Daoy (cell line): ENCODE results near the gene ZNF17. TPM values are rescaled to one million over a fixed set of nuclear protein-coding genes. Genes with fewer than 3 reads are reported as not detected.

Source experiments
- DNase-seq: peaks from one replicate; pipeline ENCODE4 v3.0.0-alpha.2; 2015; ENCODE audit warnings: low read depth
- total RNA-seq: library from RNA; depleted of rRNA; stranded (reverse); fragments of >200 nt; shearing (Covaris generic); gene quantifications from 2 replicates; pipeline ENCODE4 v1.2.3, GENCODE V29; 2014; rRNA removed

Gene ZNF17
- total RNA-seq, 1 experiment from 2014 or later = 7.9 TPM

DNA sequence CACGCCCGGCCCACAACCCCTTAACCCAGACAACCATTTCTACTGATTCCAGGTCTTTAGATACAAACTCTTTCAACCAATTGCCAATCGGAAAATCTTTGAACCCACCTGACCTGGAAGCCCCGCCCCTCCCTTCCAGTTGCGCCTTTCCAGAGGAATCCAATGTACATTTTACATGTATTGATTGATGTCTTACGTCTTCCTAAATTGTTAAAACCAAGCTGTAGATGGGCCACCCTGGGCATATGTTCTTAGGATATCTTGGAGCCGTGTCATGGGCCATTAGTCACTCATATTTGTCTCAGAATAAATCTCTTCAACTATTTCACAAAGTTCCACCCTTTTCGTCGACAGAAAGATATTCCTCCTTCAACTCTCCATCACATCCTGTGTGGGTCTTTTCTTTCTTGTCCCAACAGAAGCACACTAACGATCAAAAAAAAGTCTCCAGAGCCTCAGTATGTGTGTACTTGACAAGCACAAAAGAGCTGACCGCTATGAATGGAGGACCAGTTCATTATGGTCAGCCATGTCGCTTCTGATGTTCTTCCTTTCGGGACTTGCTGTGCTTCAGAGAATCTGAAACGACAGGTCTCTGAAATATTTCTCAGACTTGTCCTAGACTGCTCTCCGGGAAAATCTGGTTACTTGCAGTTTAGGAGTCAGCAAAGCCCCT is 23.6 kb downstream of the ZNF17 start:
- DNase-seq = no peak

DNA sequence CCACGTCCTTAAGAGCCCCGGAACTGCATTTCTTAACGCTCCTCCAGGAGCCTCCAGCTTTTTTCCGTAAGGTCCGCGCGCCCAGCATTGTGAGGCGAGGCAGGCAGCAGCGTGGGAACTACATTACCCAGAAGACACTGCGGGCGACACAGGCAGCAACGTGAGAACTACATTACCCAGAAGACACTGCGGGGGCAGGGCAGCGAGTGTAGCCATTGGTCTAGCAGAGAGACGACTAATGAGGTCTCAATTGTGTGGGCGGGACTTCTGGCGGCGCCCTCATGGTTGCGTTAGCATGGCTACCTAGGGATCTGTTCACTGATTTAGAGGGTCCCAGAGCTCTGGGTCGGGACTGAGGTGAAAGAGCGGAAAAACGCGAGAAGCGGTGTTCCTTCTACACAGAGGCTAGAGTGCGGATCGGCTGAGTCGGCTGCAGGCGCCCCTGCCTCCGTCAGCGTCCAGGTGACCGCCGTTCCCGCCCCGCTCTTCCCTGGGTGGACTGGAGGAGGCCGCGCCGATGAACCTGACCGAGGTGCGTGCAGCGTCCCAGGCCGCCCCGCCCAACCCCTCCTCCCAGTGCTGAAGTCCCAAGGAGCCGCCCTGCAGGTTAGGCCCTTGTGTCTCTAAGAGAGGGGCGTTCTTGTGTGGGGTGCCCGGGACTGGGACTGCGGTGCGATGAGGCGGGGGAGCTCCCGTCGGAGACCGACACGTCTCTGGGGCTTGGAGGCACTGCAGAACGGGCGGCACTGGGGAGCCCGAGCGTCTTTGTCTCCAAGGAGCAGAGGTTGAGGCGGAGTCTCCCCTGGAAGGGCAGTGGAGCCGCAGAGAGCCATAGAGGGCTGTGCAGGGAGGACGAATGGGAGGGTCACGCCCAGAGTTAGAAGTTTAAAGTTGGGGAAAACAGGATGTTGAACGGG is 24.4 kb downstream of the ZNF17 start, which contains the start of gene ZNF749:
ZNF749 (plus strand) TSS at position 264 of the 917 bp plus-strand sequence; CDS start at position 518, 254 bp downstream.
- peak; percentile 100 for DNase-seq

DNA sequence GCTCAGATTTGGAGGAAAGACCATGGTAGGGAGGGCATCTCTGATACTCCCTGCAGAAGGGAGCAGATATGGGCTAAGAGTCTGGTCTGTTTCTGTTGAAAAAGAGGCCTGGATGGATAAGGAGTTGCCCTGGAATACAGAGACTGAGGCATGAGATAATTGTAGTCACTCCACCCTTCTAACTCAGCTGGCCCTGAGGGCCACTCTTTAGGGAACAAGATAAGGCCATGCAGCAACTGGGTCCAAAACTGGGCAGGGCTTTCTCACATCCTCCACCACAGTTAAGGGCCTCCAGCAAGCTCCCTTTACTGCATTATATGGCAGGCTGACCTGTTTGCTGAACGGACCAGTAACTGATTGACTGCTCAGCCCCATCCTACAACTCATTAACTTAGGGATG is 25.5 kb downstream of the ZNF17 start:
- no peak for DNase-seq

DNA sequence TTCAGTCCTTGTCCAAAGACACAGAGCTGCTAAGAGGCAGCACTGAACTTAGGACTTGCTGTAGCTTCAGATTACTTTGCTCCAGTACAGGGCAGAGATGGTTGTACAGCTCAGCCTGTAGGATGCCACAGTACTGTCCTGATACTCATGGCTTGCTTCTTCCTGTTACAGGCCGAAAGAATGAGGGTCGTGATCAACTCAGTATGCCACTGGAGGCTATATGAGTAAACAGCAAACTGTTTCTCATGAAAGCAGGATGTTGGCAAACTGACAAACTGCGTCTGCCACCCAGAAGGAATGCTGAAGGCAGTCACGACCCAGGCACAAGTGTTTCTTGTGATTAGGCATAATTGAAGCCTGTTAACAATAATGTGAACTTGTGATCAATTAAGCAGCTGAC is 27.0 kb downstream of the ZNF17 start:
- no peak for DNase-seq

DNA sequence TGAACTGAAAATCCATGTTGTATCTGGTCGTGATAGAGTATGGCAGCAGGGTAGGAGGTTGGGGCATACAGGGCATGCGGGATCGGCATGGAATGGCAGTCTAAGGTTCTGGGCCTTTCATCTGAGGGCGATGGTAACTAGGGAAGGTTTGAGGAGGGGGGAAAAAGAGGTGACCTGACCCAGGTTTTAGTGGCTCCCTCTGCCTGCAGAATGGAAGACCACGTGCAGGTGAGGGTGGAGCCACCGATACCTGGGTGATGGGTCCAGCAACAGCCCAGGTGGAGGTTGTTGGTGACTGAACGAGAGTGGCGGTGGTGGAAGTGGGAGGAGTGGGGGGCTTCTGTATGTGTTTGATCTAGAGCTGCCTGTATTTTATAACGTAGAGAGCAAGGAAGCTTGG is 28.0 kb downstream of the ZNF17 start:
- no peak for DNase-seq

DNA sequence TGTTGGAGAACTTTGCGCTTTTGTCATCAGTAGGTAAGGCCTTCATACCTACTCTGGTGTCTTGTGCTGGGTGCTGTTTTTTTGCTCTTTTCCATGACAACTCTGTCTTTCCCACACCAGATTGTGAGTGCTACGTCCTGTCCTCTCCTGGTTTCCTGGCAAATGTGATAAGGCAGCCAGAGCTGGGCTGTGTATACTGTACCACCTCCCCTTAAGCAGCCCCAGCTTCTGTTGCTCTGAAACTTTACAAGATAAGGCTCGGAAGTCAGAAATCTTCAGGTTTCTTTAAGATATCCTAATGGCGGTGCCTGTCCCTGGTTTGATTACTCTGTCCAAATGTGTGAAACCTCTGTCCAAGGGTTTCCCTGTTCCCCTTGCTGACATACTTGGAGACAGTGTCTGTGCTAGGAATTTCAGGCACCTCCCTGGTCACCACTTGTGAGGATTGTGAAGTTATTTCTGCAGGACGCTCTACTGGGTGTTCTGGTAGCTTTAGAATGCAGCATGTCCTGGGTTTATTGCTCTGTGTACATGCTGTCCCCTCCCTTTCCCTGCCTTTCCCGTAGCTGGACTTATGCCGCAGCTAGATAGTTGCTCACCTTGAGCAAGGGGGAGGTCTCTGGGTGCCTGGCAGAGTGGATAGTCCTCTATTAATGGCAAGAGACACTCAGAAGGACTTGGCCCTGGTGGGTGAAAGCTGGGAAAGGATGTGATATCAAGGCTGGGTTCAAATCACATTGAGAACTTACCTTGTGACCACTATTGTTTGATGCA is 31.2 kb downstream of the ZNF17 start:
- no peak for DNase-seq

DNA sequence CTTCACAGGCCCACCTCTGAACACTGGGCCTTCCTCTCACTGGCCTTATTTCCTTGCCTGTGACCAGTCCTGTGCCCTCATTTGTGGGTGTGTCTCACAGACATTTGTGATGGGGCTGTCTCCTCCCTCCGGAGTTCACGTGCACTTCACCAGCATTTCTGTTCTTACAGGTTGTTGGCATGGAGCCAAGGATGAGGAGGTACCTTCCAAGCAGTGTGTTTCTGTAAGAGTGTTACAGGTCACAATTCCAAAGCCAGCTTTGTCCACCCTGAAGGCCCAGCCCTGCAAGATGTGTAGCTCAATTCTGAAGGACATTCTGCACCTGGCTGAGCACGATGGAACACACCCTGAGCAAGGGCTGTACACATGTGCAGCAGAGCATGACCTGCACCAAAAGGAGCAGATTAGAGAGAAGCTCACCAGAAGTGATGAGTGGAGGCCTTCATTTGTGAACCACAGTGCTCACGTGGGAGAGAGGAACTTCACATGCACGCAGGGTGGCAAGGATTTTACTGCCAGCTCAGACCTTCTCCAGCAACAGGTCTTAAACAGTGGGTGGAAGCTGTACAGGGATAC is 32.2 kb downstream of the ZNF17 start:
- DNase-seq = no peak

DNA sequence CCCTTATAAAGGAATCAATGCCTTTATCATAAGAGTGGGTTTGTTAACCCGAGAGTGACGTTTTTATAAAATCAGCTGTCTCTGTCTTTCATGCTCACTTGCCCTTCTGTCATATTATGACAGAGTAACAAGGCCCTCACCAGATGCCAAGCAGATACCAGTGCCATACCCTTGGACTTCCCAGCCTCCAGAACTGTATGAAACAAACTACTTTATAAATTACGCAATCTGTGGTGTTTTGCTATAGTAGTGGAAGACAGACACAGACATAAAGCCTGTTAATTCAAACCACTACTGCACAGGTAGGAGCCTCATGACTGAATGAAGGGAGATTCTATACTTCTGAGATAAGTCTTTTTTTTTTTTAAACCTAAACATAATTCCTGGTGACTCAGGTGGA is 41.3 kb downstream of the ZNF17 start:
- no peak for DNase-seq

DNA sequence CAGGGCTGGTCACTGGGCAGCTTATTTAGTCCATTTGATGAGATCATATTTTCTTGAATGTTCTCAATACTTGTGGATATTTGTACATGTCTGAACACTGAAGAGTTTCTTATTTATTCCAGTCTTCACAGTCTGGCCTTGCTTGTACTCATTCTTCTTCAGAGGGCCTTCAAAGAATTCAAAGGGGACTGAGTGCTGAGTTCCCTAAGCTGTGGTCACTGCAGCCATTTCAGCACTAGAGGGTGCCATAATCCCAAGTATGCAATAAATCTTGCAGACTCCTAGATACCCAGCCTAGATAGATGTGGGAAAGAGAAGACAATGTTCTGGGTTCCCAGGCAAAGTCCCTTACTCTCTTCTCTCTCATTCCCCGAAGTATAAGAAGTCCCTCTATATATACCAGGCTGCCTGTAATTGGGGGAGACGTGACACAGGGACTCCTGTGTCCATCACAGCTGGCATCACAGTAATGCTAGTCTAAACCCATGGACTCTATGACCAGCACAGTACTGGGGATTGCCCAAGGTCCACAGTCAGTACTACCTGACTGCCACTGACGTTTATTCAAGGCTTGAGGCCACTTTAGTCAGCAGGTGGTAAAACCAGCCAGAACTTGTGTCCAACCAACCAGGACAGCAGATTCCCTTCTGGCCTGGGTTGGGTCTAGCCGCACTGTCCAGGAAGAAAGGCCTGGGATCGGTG is 54.9 kb downstream of the ZNF17 start:
- DNase-seq = peak; percentile 33

DNA sequence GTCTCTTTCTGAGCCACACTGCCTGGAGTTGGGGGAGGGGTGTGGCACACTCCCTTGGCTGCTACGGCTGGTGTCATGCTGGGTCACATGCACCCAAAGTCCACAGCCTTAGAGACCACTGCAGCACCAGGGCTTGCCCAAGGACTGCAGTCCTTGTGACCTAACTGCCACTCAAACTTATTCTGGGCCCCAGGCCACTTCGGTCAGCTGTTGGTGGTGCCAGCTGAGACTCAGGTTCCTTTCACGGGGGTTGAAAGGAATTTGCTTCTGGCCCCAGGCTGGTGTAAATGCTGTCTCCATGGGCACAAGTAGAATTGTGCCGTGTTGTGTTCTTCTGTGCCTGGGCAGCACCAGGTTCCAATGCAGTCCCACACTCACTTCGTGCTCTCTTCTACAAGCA is 55.5 kb downstream of the ZNF17 start:
- no peak for DNase-seq

Other genes with a start within 250 kb of the ZNF17 start
- gene DUXA, start 243.7 kb upstream of the ZNF17 start, total RNA-seq = not detected in 2 replicates
- gene ZNF264, start 219.7 kb upstream of the ZNF17 start, total RNA-seq = 11.9 and 49.2 TPM in 2 replicates
- gene AURKC, start 180.1 kb upstream of the ZNF17 start, total RNA-seq = 0.46 and 1.8 TPM in 2 replicates
- 9.5 and 11.2 TPM in 2 replicates for gene ZNF805, start 170.5 kb upstream of the ZNF17 start, total RNA-seq
- 19.8 and 23.3 TPM in 2 replicates for gene ZNF460, start 130.7 kb upstream of the ZNF17 start, total RNA-seq
- gene ZNF543, start 90.7 kb upstream of the ZNF17 start, total RNA-seq = 6.3 and 7.4 TPM in 2 replicates
- 5.7 and 6.2 TPM in 2 replicates for gene ZNF304, start 59.9 kb upstream of the ZNF17 start, total RNA-seq
- gene TRAPPC2B, start 47.6 kb upstream of the ZNF17 start, total RNA-seq = 24.1 and 24.9 TPM in 2 replicates
- gene ZNF547, start 47.6 kb upstream of the ZNF17 start, total RNA-seq = 2.6 and 3.4 TPM in 2 replicates
- 13.4 and 17.3 TPM in 2 replicates for gene ZNF548, start 21.3 kb upstream of the ZNF17 start, total RNA-seq
- 11.2 and 16.2 TPM in 2 replicates for gene ZNF749, start 24.2 kb downstream of the ZNF17 start, total RNA-seq
- gene VN1R1, start 46.0 kb downstream of the ZNF17 start, total RNA-seq = not detected in 2 replicates
- gene ZNF772, start 66.4 kb downstream of the ZNF17 start, total RNA-seq = 9.8 and 12.2 TPM in 2 replicates
- 2.8 and 8.4 TPM in 2 replicates for gene ZNF419, start 76.6 kb downstream of the ZNF17 start, total RNA-seq
- 5.8 and 6.3 TPM in 2 replicates for gene ZNF773, start 88.8 kb downstream of the ZNF17 start, total RNA-seq
- 3.4 and 4.0 TPM in 2 replicates for gene ZNF549, start 116.2 kb downstream of the ZNF17 start, total RNA-seq
- 9.7 and 34.5 TPM in 2 replicates for gene ZNF550, start 148.7 kb downstream of the ZNF17 start, total RNA-seq
- gene ZNF416, start 167.8 kb downstream of the ZNF17 start, total RNA-seq = 2.9 and 5.1 TPM in 2 replicates
- gene ZIK1, start 173.0 kb downstream of the ZNF17 start, total RNA-seq = 9.5 and 12.5 TPM in 2 replicates
- gene ZNF530, start 188.7 kb downstream of the ZNF17 start, total RNA-seq = 7.5 and 15.1 TPM in 2 replicates
- gene ZNF134, start 203.1 kb downstream of the ZNF17 start, total RNA-seq = 17.0 and 22.9 TPM in 2 replicates
- gene ZNF211, start 222.0 kb downstream of the ZNF17 start, total RNA-seq = 7.4 and 9.8 TPM in 2 replicates